Stomach (tissue), 9 donors: ENCODE results near the gene NFRKB. TPM values are rescaled to one million over a fixed set of nuclear protein-coding genes. Genes with fewer than 3 reads are reported as not detected.
"Not testable (repeated sequence)": the region's sequence is repeated elsewhere in the genome, so short reads cannot be mapped to it uniquely, and the experiment has no call there.

Source experiments
- DNase-seq, 2 donors: peaks; one replicate each; pipeline versions ENCODE4 v3.0.0 to v3.0.0-alpha.2; 2013 to 2019
- H3K27ac ChIP-seq, 5 donors: fragments of 200-600 bp in 4 of 5; sonication (generic) in 4 of 5; one replicate each; pipeline ENCODE4 v1.5.1; 2013 to 2019; ENCODE audit warnings: mild to moderate bottlenecking in 1 of 5, moderate library complexity in 1 of 5
- H3K27me3 ChIP-seq, 3 donors: fragments of 200-600 bp; sonication (generic); one replicate each; pipeline ENCODE4 v1.5.1; 2017 to 2019; ENCODE audit warnings: mixed run types in 1 of 3
- H3K36me3 ChIP-seq, 4 donors: fragments of 200-600 bp; sonication (generic); 1 replicate in 3 of 4; 2 replicates in 1 of 4; pipeline ENCODE4 v1.5.1; 2016 to 2019
- H3K4me1 ChIP-seq, 4 donors: fragments of 200-600 bp; sonication (generic); one replicate each; pipeline ENCODE4 v1.5.1; 2016 to 2019
- H3K4me3 ChIP-seq, 4 donors: fragments of 200-600 bp; sonication (generic) in 3 of 4; one replicate each; pipeline ENCODE4 v1.5.1; 2016 to 2019; ENCODE audit warnings: mild to moderate bottlenecking in 1 of 4
- H3K9me3 ChIP-seq, 4 donors: fragments of 200-600 bp; sonication (generic); one replicate each; pipeline ENCODE4 v1.5.1; 2016 to 2019
- EP300 ChIP-seq: sonication (generic); formaldehyde crosslinking; IDR thresholded peaks from one replicate; pipeline ENCODE4 v1.6.1; 2017; ENCODE audit warnings: antibody characterized with exemption
- POLR2A ChIP-seq, 4 donors: fragments of 450-650 bp; IDR thresholded peaks; one replicate each; pipeline ENCODE4 v1.6.1; 2016; ENCODE audit warnings: antibody characterized with exemption in 4 of 4, control low read depth in 2 of 4, mild to moderate bottlenecking in 1 of 4, moderate library complexity in 1 of 4
- POLR2AphosphoS5 ChIP-seq, 3 donors: sonication (generic); formaldehyde crosslinking; IDR thresholded peaks; one replicate each; pipeline ENCODE4 v1.6.1; 2016; ENCODE audit warnings: antibody characterized with exemption in 3 of 3
- WGBS, 5 donors: extraction: QIAGEN DNeasy Blood & Tissue Kit in 3 of 5; methylation state at CpG; one replicate each; pipeline versions ENCODE4 v1.1.5 to v1.1.7; 2013 to 2018; 5-methylcytosine and 5-hydroxymethylcytosine counted together
- intact Hi-C: fragments of 100-400 bp; cut with DNase I; formaldehyde crosslinking; loops from one replicate; pipeline ENCODE4 v1.15.1; 2023; ENCODE audit warnings: low total_unique reads
- polyA plus RNA-seq, 3 donors: library from polyadenylated mRNA; stranded (reverse); fragments of 200-250 nt; gene quantifications; one replicate each; pipeline ENCODE4 v1.2.3, GENCODE V29; 2013
- total RNA-seq, 5 donors: library from RNA; depleted of rRNA; stranded (reverse); fragments of >200 nt; gene quantifications; one replicate each; pipeline versions ENCODE4 v1.1.0 to v1.2.3, GENCODE V29; 2014 to 2016
- TF ChIP-seq, protein P1 (sequence below), 7 experiments: fragments of 450-650 bp in 4 of 7; fragments of 200-600 bp in 3 of 7; sonication (generic) in 3 of 7; IDR thresholded peaks; one replicate each; pipeline ENCODE4 v1.5.1; 2016 to 2019; ENCODE audit warnings: antibody characterized with exemption in 7 of 7, control low read depth in 2 of 7, mild to moderate bottlenecking in 1 of 7
- donor health status: healthy with polysubstance abuse.
- donor health status: Bipolar disorder and iron deficiency.
- donor health status: healthy.

The NFRKB gene
- total and polyA plus RNA-seq, 8 donors, result 4.4 to 127 (median 14.5) TPM

DNA sequence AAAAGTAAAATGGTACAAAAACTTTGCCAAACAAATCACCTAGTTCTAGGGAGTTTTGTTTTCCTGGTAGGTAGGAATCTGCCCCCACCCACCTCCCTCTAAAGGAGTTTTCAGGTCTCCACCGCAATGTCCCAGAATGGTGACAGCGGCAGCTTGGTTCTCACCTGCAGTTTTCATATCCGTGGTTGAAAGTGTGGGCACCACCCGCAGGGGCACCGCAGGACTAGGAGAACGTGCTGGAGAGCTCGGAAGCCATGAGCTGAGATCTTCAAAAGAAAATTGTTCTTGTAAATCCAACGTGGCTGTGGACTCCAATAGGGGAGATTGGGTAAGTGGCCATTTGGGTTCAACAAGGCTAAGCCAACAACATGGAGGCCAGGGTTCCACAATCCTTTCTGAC is 10.8 kb downstream of the NFRKB start:
- peaks cover 80 to 100% (median 100%) of the 10 kb centered on the region in 4 donors for H3K36me3 ChIP-seq
- 91 to 97% (median 94%) methylated on average over 8 of the region's 8 CpGs for WGBS, 5 donors
- H3K4me3 ChIP-seq, result no peak overlapping the region
- TF ChIP-seq, protein P1, sequence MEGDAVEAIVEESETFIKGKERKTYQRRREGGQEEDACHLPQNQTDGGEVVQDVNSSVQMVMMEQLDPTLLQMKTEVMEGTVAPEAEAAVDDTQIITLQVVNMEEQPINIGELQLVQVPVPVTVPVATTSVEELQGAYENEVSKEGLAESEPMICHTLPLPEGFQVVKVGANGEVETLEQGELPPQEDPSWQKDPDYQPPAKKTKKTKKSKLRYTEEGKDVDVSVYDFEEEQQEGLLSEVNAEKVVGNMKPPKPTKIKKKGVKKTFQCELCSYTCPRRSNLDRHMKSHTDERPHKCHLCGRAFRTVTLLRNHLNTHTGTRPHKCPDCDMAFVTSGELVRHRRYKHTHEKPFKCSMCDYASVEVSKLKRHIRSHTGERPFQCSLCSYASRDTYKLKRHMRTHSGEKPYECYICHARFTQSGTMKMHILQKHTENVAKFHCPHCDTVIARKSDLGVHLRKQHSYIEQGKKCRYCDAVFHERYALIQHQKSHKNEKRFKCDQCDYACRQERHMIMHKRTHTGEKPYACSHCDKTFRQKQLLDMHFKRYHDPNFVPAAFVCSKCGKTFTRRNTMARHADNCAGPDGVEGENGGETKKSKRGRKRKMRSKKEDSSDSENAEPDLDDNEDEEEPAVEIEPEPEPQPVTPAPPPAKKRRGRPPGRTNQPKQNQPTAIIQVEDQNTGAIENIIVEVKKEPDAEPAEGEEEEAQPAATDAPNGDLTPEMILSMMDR (IDR thresholded peaks at IDR 0.05), result no peak
- TF ChIP-seq EP300 (no peak), POLR2AphosphoS5 (IDR thresholded peaks at IDR 0.05) (no peak), POLR2A (IDR thresholded peaks at IDR 0.05) (no peak)
- H3K27me3 ChIP-seq, result no peaks in the 10 kb centered on the region
- intact Hi-C loops, result no loop called here
- H3K9me3 ChIP-seq, result no peaks in the 10 kb centered on the region
- no peak overlapping the region for H3K27ac ChIP-seq
- DNase-seq, result no peak
- H3K4me1 ChIP-seq, result no peaks in the 10 kb centered on the region

DNA sequence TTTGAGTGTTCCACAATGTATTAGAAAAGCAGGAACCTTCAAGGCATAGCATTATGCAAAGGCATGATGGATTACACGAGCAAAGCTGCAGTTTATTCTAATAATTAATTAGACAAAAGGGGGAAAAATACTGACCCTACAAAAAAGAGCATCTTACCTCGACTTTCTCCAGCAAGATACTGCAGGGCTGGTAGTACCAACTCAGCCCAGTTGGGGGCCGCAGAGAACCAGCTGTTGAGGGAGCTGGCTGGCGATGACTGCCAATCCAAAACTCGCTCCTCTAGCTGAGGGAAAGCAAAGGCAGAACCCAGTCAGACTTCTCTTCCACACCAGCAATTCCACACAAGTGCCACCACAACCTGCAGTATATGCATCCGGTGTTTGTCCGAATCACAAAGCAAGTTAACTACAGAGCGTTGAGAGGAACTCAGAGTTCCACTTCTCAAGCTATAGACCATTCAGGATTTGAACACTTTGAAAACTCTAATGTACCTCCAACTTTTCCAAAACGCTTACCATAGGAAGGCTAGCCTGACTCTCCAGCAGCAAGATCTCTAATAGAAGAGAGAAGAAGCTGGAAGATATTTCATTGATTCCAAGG is 13.7 kb downstream of the NFRKB start:
- H3K27ac ChIP-seq, result no peak overlapping the region
- intact Hi-C loops, result no loop called here
- H3K27me3 ChIP-seq, result no peaks in the 10 kb centered on the region
- H3K4me1 ChIP-seq, result no peaks in the 10 kb centered on the region
- 52 to 71% (median 63%) methylated on average over 9 of the region's 9 CpGs for WGBS, 5 donors
- TF ChIP-seq POLR2AphosphoS5 (IDR thresholded peaks at IDR 0.05) (no peak), POLR2A (IDR thresholded peaks at IDR 0.05) (no peak), EP300 (no peak)
- TF ChIP-seq, protein P1 (IDR thresholded peaks at IDR 0.05), result peak in 5 of 7 experiments; percentile 10 to 45 (median 41)
- no peaks in the 10 kb centered on the region for H3K9me3 ChIP-seq
- DNase-seq, result peak; percentile 53 to 63
- no peak overlapping the region for H3K4me3 ChIP-seq
- H3K36me3 ChIP-seq, result peaks cover 74 to 100% (median 100%) of the 10 kb centered on the region in 4 donors

DNA sequence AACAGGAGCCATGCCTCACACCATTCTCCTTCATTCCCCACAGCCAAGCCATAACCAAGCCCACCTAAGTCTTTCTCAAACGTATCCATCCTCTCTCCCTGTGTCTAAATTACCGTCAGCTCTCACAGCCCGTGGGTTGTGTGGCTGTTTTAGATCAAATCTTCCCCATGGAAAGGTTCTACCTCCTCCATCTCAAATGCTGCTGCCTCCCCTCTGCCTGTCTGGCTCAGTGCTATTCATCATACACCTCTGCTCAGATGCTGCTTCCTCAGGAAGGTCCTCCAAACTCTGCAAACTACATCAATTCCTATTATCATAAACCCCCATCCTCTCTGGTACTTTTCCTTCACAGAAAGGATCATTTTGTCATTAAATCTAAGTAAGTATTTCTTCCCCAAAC is 15.1 kb downstream of the NFRKB start:
- no peak for DNase-seq
- WGBS, 5 donors, result 81 to 95% (median 91%) methylated on average over 3 of the region's 3 CpGs
- Histone ChIP-seq H3K27ac (no peak overlapping the region), H3K9me3 (no peaks in the 10 kb centered on the region), H3K36me3 (peaks cover 68 to 100% (median 100%) of the 10 kb centered on the region in 4 donors), H3K27me3 (no peaks in the 10 kb centered on the region), H3K4me3 (no peak overlapping the region), H3K4me1 (no peaks in the 10 kb centered on the region)
- TF ChIP-seq POLR2A (IDR thresholded peaks at IDR 0.05), result no peak
- TF ChIP-seq POLR2AphosphoS5 (IDR thresholded peaks at IDR 0.05), result no peak
- no peak for TF ChIP-seq EP300
- TF ChIP-seq, protein P1 (IDR thresholded peaks at IDR 0.05), result no peak
- intact Hi-C loops, result no loop called here

DNA sequence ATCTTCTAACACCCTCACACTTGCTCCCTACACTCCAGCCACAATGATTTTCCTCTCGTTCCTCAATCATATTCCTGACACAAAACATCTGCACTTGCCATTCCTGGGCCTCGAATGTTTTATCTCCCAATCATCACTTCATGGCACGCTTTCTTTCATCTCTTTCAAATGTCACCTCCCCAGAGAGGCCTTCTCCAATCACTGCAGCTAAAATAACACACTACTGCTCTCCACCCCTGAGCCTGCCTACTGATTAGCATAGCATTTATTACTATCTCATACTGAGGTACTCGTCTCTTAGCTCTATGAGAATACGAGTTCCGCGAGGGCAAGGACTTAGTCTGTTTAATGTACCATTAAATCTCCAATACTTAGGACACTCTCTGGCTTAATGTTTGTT is 23.5 kb downstream of the NFRKB start:
- peaks cover 0 to 11% (median 5%) of the 10 kb centered on the region in 4 donors for H3K4me1 ChIP-seq
- no peak for DNase-seq
- no peak for TF ChIP-seq POLR2A (IDR thresholded peaks at IDR 0.05)
- WGBS, 5 donors, result 34 to 76% (median 54%) methylated on average over 7 of the region's 7 CpGs
- H3K27ac ChIP-seq, result no peak overlapping the region
- no peaks in the 10 kb centered on the region for H3K9me3 ChIP-seq
- no peak overlapping the region for H3K4me3 ChIP-seq
- peaks cover 68 to 99% (median 99%) of the 10 kb centered on the region in 4 donors for H3K36me3 ChIP-seq
- intact Hi-C loops, result no loop called here
- H3K27me3 ChIP-seq, result no peaks in the 10 kb centered on the region

DNA sequence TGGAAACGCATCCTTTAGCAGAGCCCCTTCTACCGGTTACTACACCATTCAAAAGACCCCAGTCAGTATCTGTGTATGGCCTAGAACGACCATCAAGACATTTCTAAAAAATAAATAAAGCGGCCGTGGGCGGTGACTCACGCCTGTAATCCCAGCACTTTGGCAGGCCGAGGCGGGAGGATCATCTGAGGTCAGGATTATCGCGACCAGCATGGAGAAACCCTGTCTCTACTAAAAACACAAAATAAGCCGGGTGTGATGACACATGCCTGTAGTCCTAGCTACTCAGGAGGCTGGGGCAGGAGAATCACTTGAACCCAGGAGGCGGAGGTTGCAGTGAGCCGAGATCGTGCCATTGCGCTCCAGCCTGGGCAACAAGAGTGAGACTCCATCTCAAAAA is 26.8 kb downstream of the NFRKB start:
- H3K27me3 ChIP-seq, intact Hi-C loops, DNase-seq, H3K4me3 ChIP-seq, H3K27ac ChIP-seq, H3K9me3 ChIP-seq: not testable (repeated sequence)
- peaks cover 0 to 23% (median 11%) of the 10 kb centered on the region in 4 donors for H3K4me1 ChIP-seq
- 76 to 86% (median 77%) methylated on average over 16 of the region's 16 CpGs for WGBS, 5 donors
- peaks cover 64 to 99% (median 99%) of the 10 kb centered on the region in 4 donors for H3K36me3 ChIP-seq
